ENCODE measurements around the gene AKAP12.

Gene AKAP12

DNA sequence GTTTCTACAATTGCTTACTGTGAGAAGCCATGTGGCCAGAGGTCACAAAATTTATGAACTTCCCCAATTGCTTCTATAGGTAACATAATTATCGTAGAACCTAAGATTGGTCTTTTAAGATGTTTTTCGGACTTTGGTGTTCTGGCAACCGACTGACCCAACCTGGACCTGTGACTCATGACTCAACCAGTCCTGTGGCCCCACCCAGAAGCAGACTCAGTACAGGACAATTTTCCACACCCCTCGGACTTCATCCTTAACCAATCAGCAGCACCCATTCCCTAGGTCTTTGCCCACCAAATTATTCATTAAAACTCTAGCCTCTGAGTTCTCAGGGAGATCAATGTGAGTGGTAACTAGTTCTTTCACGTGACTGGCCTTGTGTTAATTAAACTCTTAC, 26.4 kb upstream of the AKAP12 start:
- H3K9ac ChIP-seq (ENCODE audit: low read depth in 1 of 2, low read length in 2 of 2) = no peak overlapping the region
- H3K27me3 ChIP-seq (ENCODE audit: control insufficient read depth in 2 of 2, insufficient read depth in 2 of 2, low read length in 2 of 2) = no peaks in the 10 kb centered on the region
- no peaks in the 10 kb centered on the region for H3K36me3 ChIP-seq (ENCODE audit: control insufficient read depth in 2 of 2, insufficient read depth in 2 of 2, low read length in 2 of 2)
- H3K4me1 ChIP-seq (ENCODE audit: control insufficient read depth in 2 of 2, insufficient read depth in 2 of 2, low read length in 2 of 2) = no peaks in the 10 kb centered on the region
- no peak overlapping the region for H3K4me3 ChIP-seq (ENCODE audit: low read length in 2 of 2)
- no peak overlapping the region for H3K27ac ChIP-seq (ENCODE audit: low read depth in 2 of 2, low read length in 2 of 2)
- no peaks in the 10 kb centered on the region for H3K9me3 ChIP-seq (ENCODE audit: control insufficient read depth in 2 of 2, low read length in 2 of 2)

DNA sequence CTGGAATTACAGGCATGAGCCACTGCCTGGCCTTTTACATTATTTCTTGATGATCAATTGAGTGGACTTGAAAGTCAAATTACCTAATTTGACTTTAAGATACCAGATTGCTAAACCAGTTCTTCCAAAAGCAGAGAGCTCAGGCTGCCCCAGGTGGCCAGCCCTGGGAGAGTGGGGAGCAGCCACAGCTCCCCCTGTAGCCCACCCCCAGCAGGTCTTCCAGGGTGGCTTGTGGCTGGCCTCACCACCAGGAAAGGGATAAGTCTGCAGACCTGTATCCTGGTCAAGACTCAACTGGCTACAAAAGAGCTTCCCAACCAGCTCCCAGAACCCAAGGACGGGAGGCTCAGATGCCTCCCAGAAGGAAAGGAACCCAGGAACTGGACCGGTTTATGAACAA, 23.8 kb upstream of the AKAP12 start:
- H3K4me1 ChIP-seq (ENCODE audit: control insufficient read depth in 2 of 2, insufficient read depth in 2 of 2, low read length in 2 of 2) = no peaks in the 10 kb centered on the region
- no peak overlapping the region for H3K4me3 ChIP-seq (ENCODE audit: low read length in 2 of 2)
- H3K36me3 ChIP-seq (ENCODE audit: control insufficient read depth in 2 of 2, insufficient read depth in 2 of 2, low read length in 2 of 2) = no peaks in the 10 kb centered on the region
- no peak overlapping the region for H3K9ac ChIP-seq (ENCODE audit: low read depth in 1 of 2, low read length in 2 of 2)
- no peaks in the 10 kb centered on the region for H3K27me3 ChIP-seq (ENCODE audit: control insufficient read depth in 2 of 2, insufficient read depth in 2 of 2, low read length in 2 of 2)
- no peak overlapping the region for H3K27ac ChIP-seq (ENCODE audit: low read depth in 2 of 2, low read length in 2 of 2)
- H3K9me3 ChIP-seq (ENCODE audit: control insufficient read depth in 2 of 2, low read length in 2 of 2) = no peaks in the 10 kb centered on the region

DNA sequence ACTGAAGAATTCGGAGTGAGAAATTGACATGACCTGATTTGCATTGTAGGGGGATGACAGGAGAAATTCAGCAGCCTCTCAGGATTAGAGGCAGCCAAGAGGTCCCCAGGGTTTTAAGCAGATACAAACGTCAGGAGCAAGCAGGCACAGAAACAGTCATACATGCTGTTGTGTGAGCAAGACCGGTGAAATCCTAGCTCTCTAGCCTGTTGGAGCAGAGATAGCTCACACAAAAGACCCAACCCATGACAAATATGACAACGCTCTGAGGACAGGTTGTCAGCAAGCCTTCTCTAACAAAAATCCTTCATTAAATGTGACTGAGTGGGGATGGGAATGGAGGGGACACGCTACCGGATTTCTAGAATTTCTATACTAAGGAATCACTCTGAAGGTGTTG, 23.0 kb upstream of the AKAP12 start:
- Histone ChIP-seq H3K27ac (ENCODE audit: low read depth in 2 of 2, low read length in 2 of 2) (no peak overlapping the region), H3K36me3 (ENCODE audit: control insufficient read depth in 2 of 2, insufficient read depth in 2 of 2, low read length in 2 of 2) (no peaks in the 10 kb centered on the region), H3K27me3 (ENCODE audit: control insufficient read depth in 2 of 2, insufficient read depth in 2 of 2, low read length in 2 of 2) (no peaks in the 10 kb centered on the region), H3K9ac (ENCODE audit: low read depth in 1 of 2, low read length in 2 of 2) (no peak overlapping the region), H3K4me1 (ENCODE audit: control insufficient read depth in 2 of 2, insufficient read depth in 2 of 2, low read length in 2 of 2) (no peaks in the 10 kb centered on the region), H3K4me3 (ENCODE audit: low read length in 2 of 2) (no peak overlapping the region), H3K9me3 (ENCODE audit: control insufficient read depth in 2 of 2, low read length in 2 of 2) (no peaks in the 10 kb centered on the region)

DNA sequence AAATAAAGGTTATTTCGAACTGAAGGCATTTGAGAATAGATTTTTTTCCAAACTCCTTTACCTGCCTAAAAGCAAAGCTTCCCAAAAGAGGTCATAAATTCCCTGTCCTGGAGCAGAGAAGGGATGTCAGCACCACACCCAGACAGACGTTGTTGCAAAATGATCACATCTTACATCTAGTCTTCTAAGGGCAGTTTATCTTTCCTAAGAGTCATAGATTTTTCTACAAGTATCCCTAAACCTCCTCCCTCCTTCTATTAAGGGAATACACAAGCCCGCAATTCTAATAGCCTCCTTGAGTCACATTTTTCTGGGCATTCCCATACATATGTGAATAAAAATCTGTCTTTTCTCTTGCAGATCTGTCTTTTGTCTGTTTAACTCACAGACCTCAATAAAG, 20.6 kb upstream of the AKAP12 start:
- no peaks in the 10 kb centered on the region for H3K27me3 ChIP-seq (ENCODE audit: control insufficient read depth in 2 of 2, insufficient read depth in 2 of 2, low read length in 2 of 2)
- no peak overlapping the region for H3K27ac ChIP-seq (ENCODE audit: low read depth in 2 of 2, low read length in 2 of 2)
- no peaks in the 10 kb centered on the region for H3K4me1 ChIP-seq (ENCODE audit: control insufficient read depth in 2 of 2, insufficient read depth in 2 of 2, low read length in 2 of 2)
- no peaks in the 10 kb centered on the region for H3K9me3 ChIP-seq (ENCODE audit: control insufficient read depth in 2 of 2, low read length in 2 of 2)
- H3K4me3 ChIP-seq (ENCODE audit: low read length in 2 of 2) = no peak overlapping the region
- H3K36me3 ChIP-seq (ENCODE audit: control insufficient read depth in 2 of 2, insufficient read depth in 2 of 2, low read length in 2 of 2) = no peaks in the 10 kb centered on the region
- no peak overlapping the region for H3K9ac ChIP-seq (ENCODE audit: low read depth in 1 of 2, low read length in 2 of 2)

DNA sequence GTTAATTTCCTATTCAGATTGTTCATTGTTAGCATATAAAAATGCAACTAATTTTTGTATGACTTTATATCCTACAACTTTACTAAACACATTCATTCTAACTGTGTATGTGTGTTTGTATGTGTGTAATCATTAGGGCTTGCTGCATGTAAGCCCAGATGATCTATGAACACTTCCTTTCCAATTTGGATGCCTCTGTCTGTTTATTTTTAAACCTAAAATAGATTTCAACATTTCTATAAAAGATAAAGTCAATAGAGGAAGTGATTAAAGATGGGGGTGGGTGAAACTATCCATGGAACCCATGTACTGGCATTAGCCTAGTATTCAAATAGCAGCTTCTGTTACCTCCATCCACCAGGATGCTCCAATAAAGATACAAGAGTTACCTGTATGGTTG, 15.7 kb upstream of the AKAP12 start:
- Histone ChIP-seq H3K36me3 (ENCODE audit: control insufficient read depth in 2 of 2, insufficient read depth in 2 of 2, low read length in 2 of 2) (no peaks in the 10 kb centered on the region), H3K27me3 (ENCODE audit: control insufficient read depth in 2 of 2, insufficient read depth in 2 of 2, low read length in 2 of 2) (no peaks in the 10 kb centered on the region), H3K9ac (ENCODE audit: low read depth in 1 of 2, low read length in 2 of 2) (no peak overlapping the region), H3K4me1 (ENCODE audit: control insufficient read depth in 2 of 2, insufficient read depth in 2 of 2, low read length in 2 of 2) (no peaks in the 10 kb centered on the region), H3K9me3 (ENCODE audit: control insufficient read depth in 2 of 2, low read length in 2 of 2) (no peaks in the 10 kb centered on the region), H3K27ac (ENCODE audit: low read depth in 2 of 2, low read length in 2 of 2) (no peak overlapping the region), H3K4me3 (ENCODE audit: low read length in 2 of 2) (no peak overlapping the region)

DNA sequence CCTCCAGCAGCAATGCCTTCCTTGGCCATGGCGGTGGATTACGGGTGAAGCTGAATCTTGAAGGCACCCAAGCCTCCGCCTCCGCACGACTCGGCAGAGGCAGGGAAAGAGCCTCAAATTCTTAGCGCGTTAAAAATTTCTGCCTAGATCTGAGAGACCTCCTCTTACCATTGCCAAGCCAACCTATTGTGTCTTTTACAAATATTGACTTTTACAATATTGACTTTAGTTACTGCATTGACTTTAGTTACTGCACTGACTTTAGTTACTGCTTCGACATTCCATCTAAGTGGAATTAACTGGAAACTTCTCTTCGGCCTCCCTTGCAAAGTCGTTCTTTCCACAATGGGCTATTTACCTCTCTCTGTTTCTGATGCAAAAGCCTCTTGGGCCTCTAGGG, 13.8 kb upstream of the AKAP12 start:
- H3K27me3 ChIP-seq (ENCODE audit: control insufficient read depth in 2 of 2, insufficient read depth in 2 of 2, low read length in 2 of 2) = no peaks in the 10 kb centered on the region
- no peak overlapping the region for H3K4me3 ChIP-seq (ENCODE audit: low read length in 2 of 2)
- no peaks in the 10 kb centered on the region for H3K9me3 ChIP-seq (ENCODE audit: control insufficient read depth in 2 of 2, low read length in 2 of 2)
- no peak overlapping the region for H3K27ac ChIP-seq (ENCODE audit: low read depth in 2 of 2, low read length in 2 of 2)
- H3K9ac ChIP-seq (ENCODE audit: low read depth in 1 of 2, low read length in 2 of 2) = no peak overlapping the region
- H3K4me1 ChIP-seq (ENCODE audit: control insufficient read depth in 2 of 2, insufficient read depth in 2 of 2, low read length in 2 of 2) = no peaks in the 10 kb centered on the region
- no peaks in the 10 kb centered on the region for H3K36me3 ChIP-seq (ENCODE audit: control insufficient read depth in 2 of 2, insufficient read depth in 2 of 2, low read length in 2 of 2)

DNA sequence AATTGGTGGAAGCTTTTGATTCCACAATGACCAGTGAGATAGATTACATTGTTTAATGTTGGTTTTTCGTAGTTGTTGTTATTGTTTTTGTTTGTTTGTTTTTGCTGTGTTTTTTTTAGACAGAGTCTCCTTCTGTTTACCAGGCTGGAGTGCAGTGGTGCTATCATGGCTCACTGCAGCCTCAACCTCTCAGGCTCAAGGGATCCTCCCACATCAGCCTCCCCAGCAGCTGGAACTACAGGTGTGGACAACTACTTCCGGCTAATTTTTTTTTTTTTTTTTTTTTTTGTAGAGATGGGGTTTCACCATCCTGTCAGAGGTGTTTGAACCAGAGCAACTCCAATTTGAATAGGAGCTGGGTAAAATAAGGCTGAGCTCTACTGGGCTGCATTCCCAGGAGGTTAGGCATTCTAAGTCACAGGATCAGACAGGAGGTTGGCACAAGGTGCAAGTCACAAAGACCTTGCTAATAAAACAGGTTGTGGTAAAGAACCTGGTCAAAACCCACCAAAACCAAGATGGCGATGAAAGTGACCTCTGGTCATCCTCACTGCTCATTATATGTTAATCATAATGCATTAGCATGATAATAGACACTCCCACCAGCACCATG, 10.9 kb upstream of the AKAP12 start:
- Histone ChIP-seq H3K4me3 (ENCODE audit: low read length in 2 of 2) (no peak overlapping the region), H3K27ac (ENCODE audit: low read depth in 2 of 2, low read length in 2 of 2) (no peak overlapping the region), H3K36me3 (ENCODE audit: control insufficient read depth in 2 of 2, insufficient read depth in 2 of 2, low read length in 2 of 2) (no peaks in the 10 kb centered on the region), H3K4me1 (ENCODE audit: control insufficient read depth in 2 of 2, insufficient read depth in 2 of 2, low read length in 2 of 2) (no peaks in the 10 kb centered on the region), H3K27me3 (ENCODE audit: control insufficient read depth in 2 of 2, insufficient read depth in 2 of 2, low read length in 2 of 2) (no peaks in the 10 kb centered on the region), H3K9ac (ENCODE audit: low read depth in 1 of 2, low read length in 2 of 2) (no peak overlapping the region), H3K9me3 (ENCODE audit: control insufficient read depth in 2 of 2, low read length in 2 of 2) (no peaks in the 10 kb centered on the region)

DNA sequence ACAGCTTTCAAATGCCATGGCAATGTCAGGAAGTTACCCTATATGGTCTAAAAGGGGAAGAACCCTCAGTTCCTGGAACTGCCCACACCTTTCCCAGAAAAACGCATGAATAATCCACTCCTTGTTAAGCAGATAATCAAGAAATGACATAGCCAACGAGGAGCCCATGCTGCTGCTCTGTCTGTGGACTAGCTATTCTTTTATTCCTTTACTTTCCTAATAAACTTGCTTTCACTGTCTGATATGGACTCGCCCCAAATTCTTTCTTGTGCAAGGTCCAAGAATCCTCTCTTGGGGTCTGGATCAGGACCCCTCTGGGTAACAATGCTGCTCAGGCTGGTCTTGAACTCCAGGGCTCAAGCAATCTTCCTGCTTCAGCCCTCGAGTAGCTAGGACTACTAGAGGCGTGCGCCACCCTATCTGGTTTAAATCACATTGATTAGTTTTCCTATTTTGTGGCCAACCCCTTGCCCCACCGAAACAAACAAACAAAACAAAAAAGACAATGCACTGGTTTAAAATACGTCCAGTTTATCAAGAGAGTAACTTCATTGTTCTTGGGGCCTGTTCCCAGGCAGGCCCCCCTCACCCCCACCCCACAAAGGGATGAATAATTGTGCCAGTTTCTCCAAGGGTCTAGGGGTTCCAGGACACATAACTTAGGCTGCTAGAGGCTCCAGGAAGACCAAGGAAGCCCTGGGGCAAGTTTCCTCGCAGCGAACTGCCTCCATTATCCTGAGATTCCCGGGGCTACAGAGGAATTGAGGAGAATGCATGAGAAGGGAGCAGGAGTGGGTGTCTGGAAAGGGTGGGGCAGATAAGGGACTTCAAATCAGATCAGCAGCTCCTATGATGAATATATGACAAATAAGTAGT, 10.1 kb upstream of the AKAP12 start:
- Histone ChIP-seq H3K27ac (ENCODE audit: low read depth in 2 of 2, low read length in 2 of 2) (no peak overlapping the region), H3K9ac (ENCODE audit: low read depth in 1 of 2, low read length in 2 of 2) (no peak overlapping the region)

DNA sequence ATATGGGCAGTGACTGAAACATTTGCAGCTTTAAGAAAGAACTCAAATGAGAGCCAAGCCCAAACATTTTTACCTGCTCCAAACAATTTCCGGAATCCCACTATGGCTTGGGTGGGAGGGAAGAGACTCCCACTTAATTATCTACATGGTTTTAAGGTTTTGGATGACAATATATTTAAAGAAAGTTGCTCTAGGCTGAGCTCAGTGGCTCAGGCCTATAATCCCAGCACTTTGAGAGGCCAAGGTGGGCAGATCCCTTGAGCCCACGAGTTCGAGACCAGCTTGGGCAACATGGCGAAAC, 9.5 kb upstream of the AKAP12 start:
- H3K27me3 ChIP-seq (ENCODE audit: control insufficient read depth in 2 of 2, insufficient read depth in 2 of 2, low read length in 2 of 2) = no peaks in the 10 kb centered on the region
- no peak overlapping the region for H3K4me3 ChIP-seq (ENCODE audit: low read length in 2 of 2)
- H3K4me1 ChIP-seq (ENCODE audit: control insufficient read depth in 2 of 2, insufficient read depth in 2 of 2, low read length in 2 of 2) = no peaks in the 10 kb centered on the region
- H3K9ac ChIP-seq (ENCODE audit: low read depth in 1 of 2, low read length in 2 of 2) = no peak overlapping the region
- H3K27ac ChIP-seq (ENCODE audit: low read depth in 2 of 2, low read length in 2 of 2) = no peak overlapping the region
- H3K9me3 ChIP-seq (ENCODE audit: control insufficient read depth in 2 of 2, low read length in 2 of 2) = no peaks in the 10 kb centered on the region
- no peaks in the 10 kb centered on the region for H3K36me3 ChIP-seq (ENCODE audit: control insufficient read depth in 2 of 2, insufficient read depth in 2 of 2, low read length in 2 of 2)

More for the DNA sequence above, 10.1 kb upstream of the AKAP12 start:
- no peaks in the 10 kb centered on the region for H3K4me1 ChIP-seq (ENCODE audit: control insufficient read depth in 2 of 2, insufficient read depth in 2 of 2, low read length in 2 of 2)
- no peak overlapping the region for H3K4me3 ChIP-seq (ENCODE audit: low read length in 2 of 2)
- no peaks in the 10 kb centered on the region for H3K36me3 ChIP-seq (ENCODE audit: control insufficient read depth in 2 of 2, insufficient read depth in 2 of 2, low read length in 2 of 2)
- H3K27me3 ChIP-seq (ENCODE audit: control insufficient read depth in 2 of 2, insufficient read depth in 2 of 2, low read length in 2 of 2) = no peaks in the 10 kb centered on the region
- no peaks in the 10 kb centered on the region for H3K9me3 ChIP-seq (ENCODE audit: control insufficient read depth in 2 of 2, low read length in 2 of 2)

DNA sequence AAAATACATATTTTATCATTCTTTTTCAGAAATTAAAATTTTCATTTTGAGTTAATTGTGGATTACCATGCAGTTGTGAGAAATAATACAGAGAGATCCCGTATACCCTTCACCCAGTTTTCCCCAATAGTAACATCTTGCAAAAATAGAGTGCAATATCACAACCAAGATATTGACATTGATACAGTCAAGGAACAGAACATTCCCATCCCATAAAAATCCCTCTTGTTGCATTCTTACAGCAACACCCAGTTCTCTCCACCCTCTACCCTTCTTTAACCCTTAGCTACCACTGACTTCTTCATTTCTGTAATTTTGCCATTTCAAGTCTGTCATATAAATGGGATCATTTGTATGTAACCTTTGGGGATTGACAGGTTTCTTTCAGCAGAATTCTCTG, 6.9 kb upstream of the AKAP12 start:
- Histone ChIP-seq H3K27ac (ENCODE audit: low read depth in 2 of 2, low read length in 2 of 2) (no peak overlapping the region), H3K27me3 (ENCODE audit: control insufficient read depth in 2 of 2, insufficient read depth in 2 of 2, low read length in 2 of 2) (peaks cover 0 to 4% of the 10 kb centered on the region in 2 donors), H3K36me3 (ENCODE audit: control insufficient read depth in 2 of 2, insufficient read depth in 2 of 2, low read length in 2 of 2) (no peaks in the 10 kb centered on the region), H3K4me3 (ENCODE audit: low read length in 2 of 2) (no peak overlapping the region), H3K9ac (ENCODE audit: low read depth in 1 of 2, low read length in 2 of 2) (no peak overlapping the region), H3K4me1 (ENCODE audit: control insufficient read depth in 2 of 2, insufficient read depth in 2 of 2, low read length in 2 of 2) (no peaks in the 10 kb centered on the region), H3K9me3 (ENCODE audit: control insufficient read depth in 2 of 2, low read length in 2 of 2) (no peaks in the 10 kb centered on the region)

Data from mucosa of rectum (tissue), 2 donors.